ENCODE results near the gene GALNT10. TPM values are rescaled to one million over a fixed set of nuclear protein-coding genes. Genes with fewer than 3 reads are reported as not detected.

Gene GALNT10
- total RNA-seq, 1 experiment from 2014 or later: 27.8 TPM

GRCh38 chr5:154253807-154254206 is 63.3 kb downstream of the GALNT10 start:
- Histone ChIP-seq H3K4me3 (replicated peaks in 1 of 2; ENCODE audit: low read depth in 1 of 2, low read length in 2 of 2) (no peak overlapping the region), H3K4me2 (ENCODE audit: low read length) (no peak overlapping the region), H3K27me3 (ENCODE audit: insufficient read depth, low read length) (no peaks in the 10 kb centered on the region), H2AFZ (ENCODE audit: low read depth, low read length, poor library complexity, severe bottlenecking) (no peak overlapping the region), H3K9me3 (ENCODE audit: control insufficient read depth in 1 of 2, insufficient read depth in 1 of 2, low read depth in 1 of 2, low read length in 2 of 2) (no peaks in the 10 kb centered on the region; a peak in 1 of 4 replicates), H3K9me2 (ENCODE audit: insufficient read depth) (no peaks in the 10 kb centered on the region), H3K79me2 (ENCODE audit: insufficient read depth, low read length) (no peaks in the 10 kb centered on the region), H3K4me1 (ENCODE audit: control insufficient read depth in 1 of 2, insufficient read depth in 2 of 2, low read length in 2 of 2) (no peaks in the 10 kb centered on the region), H3K36me3 (ENCODE audit: control insufficient read depth in 1 of 2, insufficient read depth in 2 of 2, low read length in 2 of 2) (no peaks in the 10 kb centered on the region), H3K9ac (ENCODE audit: low read length) (no peak overlapping the region), H3K27ac (ENCODE audit: low read depth, low read length) (no peak overlapping the region), H4K20me1 (ENCODE audit: insufficient read depth) (no peaks in the 10 kb centered on the region)
- no TSS peak for BruUV-seq (replicated peaks)
- ChIA-PET POLR2A (no interaction called here), RAD21 (ENCODE audit: low non-redundant PET in 1 of 2, low total read pairs in 2 of 2, uncharacterized antibody in 2 of 2, unreplicated experiment in 2 of 2) (no interaction called here), CTCF (no interaction called here)
- intact Hi-C loops (cut with micrococcal nuclease): no loop called here
- TF ChIP-seq FOSL1 (IDR thresholded peaks at IDR 0.05; ENCODE audit: low read depth) (no peak), REST (IDR thresholded peaks at IDR 0.05; ENCODE audit: low read depth) (no peak), POLR2A (IDR thresholded peaks at IDR 0.05; ENCODE audit: borderline replicate concordance, extremely low read depth, insufficient read depth, insufficient read length) (no peak), ZBTB33 (IDR thresholded peaks at IDR 0.05; ENCODE audit: extremely low read depth, insufficient replicate concordance, low read length) (no peak)
- DNase-seq (ENCODE audit: low read depth, low spot score) (no peak), ATAC-seq (no peak)

Data from HCT116 (cell line).